Esophagus mucosa (tissue), 1 donor: ENCODE data around the gene ICA1L. TPM values are rescaled to one million over a fixed set of nuclear protein-coding genes. Genes with fewer than 3 reads are reported as not detected.
"Not testable (repeated sequence)": the region's sequence is repeated elsewhere in the genome, so short reads cannot be mapped to it uniquely, and the experiment has no call there.

Experiments
- ATAC-seq: fragments of 200-7000 bp; cut with Tn5 transposase; one replicate; pipeline ENCODE4 v1.9.1; 2020
- total RNA-seq: library from RNA; stranded (reverse); gene quantifications from one replicate; pipeline ENCODE4 v1.2.4, GENCODE V29; 2023
- donor health status: DM: yes; HTN: yes; CAD: no.

ICA1L gene
- total RNA-seq, 1 donor from 2014 or later = 1.5 TPM

- no peak for ATAC-seq
Measured at GRCh38 chr2:202847693-202848524, 23.7 kb downstream of the ICA1L start.

- ATAC-seq = no peak
Measured at GRCh38 chr2:202844656-202845055, 26.9 kb downstream of the ICA1L start.

- no peak for ATAC-seq
Measured at GRCh38 chr2:202842690-202843089, 28.9 kb downstream of the ICA1L start.

- no peak for ATAC-seq
Measured at GRCh38 chr2:202841090-202841867, 30.3 kb downstream of the ICA1L start.

- peak; percentile 49 for ATAC-seq
Measured at GRCh38 chr2:202831242-202832220, 40.0 kb downstream of the ICA1L start.

GRCh38 chr2:202824901-202825300 is 46.7 kb downstream of the ICA1L start:
- ATAC-seq = no peak

- ATAC-seq = no peak
Measured at GRCh38 chr2:202822411-202822810, 49.2 kb downstream of the ICA1L start.

GRCh38 chr2:202821206-202822160 is 50.1 kb downstream of the ICA1L start:
- no peak for ATAC-seq

- ATAC-seq = no peak
Measured at GRCh38 chr2:202818321-202818720, 53.2 kb downstream of the ICA1L start.

- ATAC-seq = no peak
Measured at GRCh38 chr2:202817771-202818170, 53.8 kb downstream of the ICA1L start.

GRCh38 chr2:202815548-202816360 is 55.8 kb downstream of the ICA1L start:
- ATAC-seq = no peak

GRCh38 chr2:202814226-202814625 is 57.3 kb downstream of the ICA1L start:
- no peak for ATAC-seq

GRCh38 chr2:202813387-202813786 is 58.2 kb downstream of the ICA1L start:
- ATAC-seq = no peak

- peak; percentile 53 for ATAC-seq
Measured at GRCh38 chr2:202808754-202809153, 62.8 kb downstream of the ICA1L start.

GRCh38 chr2:202807431-202808138 is 64.0 kb downstream of the ICA1L start:
- peak; percentile 90 for ATAC-seq

- not testable (repeated sequence) for ATAC-seq
Measured at GRCh38 chr2:202805911-202806310, 65.7 kb downstream of the ICA1L start.

GRCh38 chr2:202797944-202798343 is 73.6 kb downstream of the ICA1L start:
- no peak for ATAC-seq

GRCh38 chr2:202790676-202791075 is 80.9 kb downstream of the ICA1L start:
- no peak for ATAC-seq

GRCh38 chr2:202786842-202787241 is 84.7 kb downstream of the ICA1L start:
- peak; percentile 87 for ATAC-seq
